GM21367 (cell line): ENCODE data around the gene MIA2.
"Not testable (repeated sequence)": the region's sequence is repeated elsewhere in the genome, so short reads cannot be mapped to it uniquely, and the experiment has no call there.

Experiments used
- ATAC-seq: cut with Tn5 transposase; IDR thresholded peaks from one replicate; pipeline ENCODE4 v1.9.1; 2021; ENCODE audit not compliant: unreplicated experiment

The MIA2 gene

GRCh38 chr14:39267608-39268005, 33.9 kb downstream of the MIA2 start:
- ATAC-seq, result peak; percentile 3

- no peak for ATAC-seq
Measured at GRCh38 chr14:39268393-39268792, 34.7 kb downstream of the MIA2 start.

GRCh38 chr14:39272918-39273317, 39.2 kb downstream of the MIA2 start:
- no peak for ATAC-seq

- no peak for ATAC-seq
Measured at GRCh38 chr14:39275395-39275794, 41.7 kb downstream of the MIA2 start.

- ATAC-seq, result no peak
Measured at GRCh38 chr14:39276005-39276404, 42.3 kb downstream of the MIA2 start.

- no peak for ATAC-seq
Measured at GRCh38 chr14:39276579-39277114, 42.9 kb downstream of the MIA2 start.

GRCh38 chr14:39279515-39279914, 45.8 kb downstream of the MIA2 start:
- no peak for ATAC-seq

GRCh38 chr14:39280678-39281077, 47.0 kb downstream of the MIA2 start:
- not testable (repeated sequence) for ATAC-seq

GRCh38 chr14:39289523-39289922, 55.8 kb downstream of the MIA2 start:
- no peak for ATAC-seq

GRCh38 chr14:39291701-39292100, 58.0 kb downstream of the MIA2 start:
- ATAC-seq, result no peak

GRCh38 chr14:39293629-39294028, 59.9 kb downstream of the MIA2 start:
- no peak for ATAC-seq

GRCh38 chr14:39300389-39300788, 66.7 kb downstream of the MIA2 start:
- ATAC-seq, result not testable (repeated sequence)

GRCh38 chr14:39302124-39302810, 68.6 kb downstream of the MIA2 start:
- no peak for ATAC-seq

GRCh38 chr14:39303115-39303514, 69.4 kb downstream of the MIA2 start:
- no peak for ATAC-seq

- ATAC-seq, result no peak
Measured at GRCh38 chr14:39307815-39308214, 74.1 kb downstream of the MIA2 start.

GRCh38 chr14:39310051-39310450, 76.3 kb downstream of the MIA2 start:
- no peak for ATAC-seq

- no peak for ATAC-seq
Measured at GRCh38 chr14:39315859-39316444, 82.2 kb downstream of the MIA2 start.

GRCh38 chr14:39316830-39317553, 83.3 kb downstream of the MIA2 start:
- ATAC-seq, result no peak

GRCh38 chr14:39318574-39318973, 84.9 kb downstream of the MIA2 start:
- no peak for ATAC-seq

- no peak for ATAC-seq
Measured at GRCh38 chr14:39319381-39319780, 85.7 kb downstream of the MIA2 start.

- no peak for ATAC-seq
Measured at GRCh38 chr14:39320318-39320717, 86.6 kb downstream of the MIA2 start.

GRCh38 chr14:39322807-39323206, 89.1 kb downstream of the MIA2 start:
- no peak for ATAC-seq
